HG03103 (cell line): ENCODE results near the gene TSPAN4.

Experiments used
- ATAC-seq: cut with Tn5 transposase; IDR thresholded peaks from one replicate; pipeline ENCODE4 v1.9.1; 2021; ENCODE audit warnings: low read depth; ENCODE audit not compliant: unreplicated experiment

TSPAN4 gene

GRCh38 chr11:833114-833791 lies 9.4 kb upstream of the TSPAN4 start:
- ATAC-seq, result no peak

DNA sequence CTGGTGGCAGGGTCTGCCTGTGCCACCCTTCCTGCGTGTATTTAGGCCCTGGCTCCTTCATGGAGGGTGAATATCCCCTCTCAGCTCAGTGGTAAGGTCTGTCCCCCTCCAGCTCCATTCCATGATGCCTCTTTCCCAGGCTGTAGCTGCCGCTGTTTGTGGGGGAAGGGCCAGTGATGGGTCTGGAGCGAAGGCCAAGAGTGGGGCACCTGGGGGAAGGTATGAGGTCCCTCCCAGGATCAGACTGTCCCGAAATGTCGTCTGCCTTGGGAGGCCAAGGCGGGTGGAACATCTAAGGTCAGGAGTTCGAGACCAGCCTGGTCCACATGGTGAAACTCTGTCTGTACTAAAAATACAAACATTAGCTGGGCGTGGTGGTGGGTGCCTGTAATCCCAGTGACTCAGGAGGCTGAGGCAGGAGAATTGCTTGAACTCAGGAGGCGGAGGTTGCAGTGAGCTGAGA lies 8.8 kb upstream of the TSPAN4 start:
- no peak for ATAC-seq

- no peak for ATAC-seq
Observed at GRCh38 chr11:834371-835316, 8.0 kb upstream of the TSPAN4 start.

DNA sequence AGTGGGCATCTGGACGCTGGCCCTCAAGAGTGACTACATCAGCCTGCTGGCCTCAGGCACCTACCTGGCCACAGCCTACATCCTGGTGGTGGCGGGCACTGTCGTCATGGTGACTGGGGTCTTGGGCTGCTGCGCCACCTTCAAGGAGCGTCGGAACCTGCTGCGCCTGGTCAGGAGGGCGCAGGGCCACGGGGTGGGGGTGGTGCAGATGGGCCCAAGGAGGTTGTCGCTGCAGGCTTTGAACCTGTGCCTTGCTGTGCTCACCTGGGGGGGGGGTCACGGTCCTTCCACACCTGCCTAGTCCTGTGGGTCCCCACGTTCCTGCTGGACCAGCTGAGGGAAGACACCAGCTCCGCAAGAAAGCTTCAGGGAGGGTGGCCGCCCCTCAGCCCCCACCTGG lies 6.4 kb upstream of the TSPAN4 start:
- no peak for ATAC-seq

- ATAC-seq, result no peak
Observed at GRCh38 chr11:836700-837099, 6.0 kb upstream of the TSPAN4 start.

- no peak for ATAC-seq
Observed at GRCh38 chr11:837189-837989, 5.3 kb upstream of the TSPAN4 start.

DNA sequence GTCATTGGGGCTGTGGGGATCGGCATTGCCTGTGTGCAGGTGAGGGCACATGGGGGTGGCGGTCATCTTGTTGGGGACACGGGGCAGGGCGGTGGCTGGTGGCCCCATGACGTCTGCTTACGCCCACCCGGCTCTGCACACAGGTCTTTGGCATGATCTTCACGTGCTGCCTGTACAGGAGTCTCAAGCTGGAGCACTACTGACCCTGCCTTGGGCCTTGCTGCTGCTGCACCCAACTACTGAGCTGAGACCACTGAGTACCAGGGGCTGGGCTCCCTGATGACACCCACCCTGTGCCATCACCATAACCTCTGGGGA lies 4.7 kb upstream of the TSPAN4 start:
- ATAC-seq, result no peak

DNA sequence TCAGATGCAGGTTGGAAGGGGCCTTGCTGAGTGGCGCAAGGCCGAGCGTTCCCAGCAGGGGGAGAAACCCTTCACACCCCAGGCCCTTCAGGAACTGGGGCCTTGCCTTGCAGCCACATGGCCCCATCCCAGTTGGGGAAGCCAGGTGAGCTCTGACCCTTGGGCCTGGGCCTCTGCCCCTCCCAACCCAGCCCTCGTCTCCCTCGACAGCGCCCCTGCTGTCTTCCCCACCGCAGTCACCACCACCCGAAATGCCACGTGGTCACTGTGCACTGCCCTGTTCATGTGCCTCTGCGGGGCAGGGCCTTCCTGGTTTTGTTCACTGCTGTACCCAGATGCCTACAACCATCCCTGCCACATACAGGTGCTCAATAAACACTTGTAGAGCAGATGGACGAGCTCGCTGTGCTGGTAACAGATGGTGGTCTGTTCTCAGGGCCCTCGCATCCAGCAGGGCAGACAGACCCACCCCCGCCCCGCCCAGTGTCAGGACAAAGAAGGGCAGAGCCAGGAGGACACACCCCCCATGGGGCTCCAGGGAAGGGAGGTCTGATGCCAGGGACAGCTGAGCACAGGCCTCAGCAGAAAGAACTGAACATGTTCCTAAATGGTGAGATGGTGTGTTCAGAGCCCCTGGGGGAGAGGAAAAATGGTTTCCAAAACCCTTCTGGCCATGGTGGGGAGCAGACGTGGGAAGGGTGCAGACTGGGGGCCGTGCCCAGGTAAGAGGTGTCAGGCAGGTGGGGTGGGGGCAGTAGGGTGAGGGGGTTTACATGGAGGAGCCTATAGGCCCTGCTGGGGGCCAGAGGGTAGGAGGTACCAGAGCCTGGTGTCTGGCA lies 4.0 kb upstream of the TSPAN4 start:
- ATAC-seq, result no peak

DNA sequence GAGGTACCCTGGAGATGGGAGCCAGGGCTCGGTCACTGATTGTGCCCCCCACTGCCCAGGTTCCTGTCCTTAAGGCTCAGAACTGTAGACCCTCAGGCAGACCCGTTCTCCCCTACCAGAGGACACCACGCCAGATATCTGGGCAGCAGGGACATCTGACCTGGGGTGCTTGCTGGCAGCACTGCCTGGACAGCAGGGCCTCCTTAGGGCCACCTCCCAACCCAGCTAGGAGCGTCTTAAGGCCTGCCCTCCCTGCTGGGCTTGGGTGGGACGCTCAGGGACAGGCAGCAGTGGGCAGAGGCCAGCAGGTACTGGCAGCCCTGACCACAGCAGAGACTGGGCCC lies 3.4 kb upstream of the TSPAN4 start:
- ATAC-seq, result no peak

DNA sequence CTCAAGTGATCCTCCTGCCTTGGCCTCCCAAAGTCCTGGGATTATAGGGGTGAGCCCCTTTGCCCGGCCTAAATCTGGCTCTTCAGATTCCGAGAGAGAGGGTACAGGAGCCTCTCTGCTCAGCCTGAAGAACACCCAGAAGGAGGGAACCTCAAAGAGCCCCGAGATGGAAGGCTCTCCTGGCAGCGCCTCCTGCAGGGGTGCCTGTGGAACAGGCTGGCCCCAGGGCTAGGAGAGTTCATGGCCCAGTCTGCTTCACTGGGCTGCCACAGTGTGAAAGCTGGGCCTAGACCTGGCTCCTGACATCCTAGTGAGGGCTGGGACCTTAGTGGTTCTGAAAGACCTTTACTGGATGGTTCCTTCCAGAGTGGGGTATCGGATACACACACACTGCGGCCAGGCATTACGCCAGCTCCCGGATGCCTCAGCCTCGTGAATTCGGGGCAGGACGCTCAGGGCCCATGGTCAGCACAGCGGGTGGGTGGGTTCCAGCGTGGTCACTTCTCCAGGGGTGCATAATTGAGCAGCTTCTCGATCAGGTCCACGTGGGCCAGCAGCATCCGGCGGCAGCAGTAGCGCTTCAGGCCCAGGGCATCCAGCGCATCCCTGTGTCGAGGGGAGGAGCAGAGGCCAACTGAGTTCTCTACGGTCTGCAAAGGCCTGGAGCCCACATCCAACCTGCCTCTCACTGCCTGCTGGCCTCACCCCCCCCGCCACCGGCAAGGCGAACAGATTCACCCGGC lies 2.6 kb upstream of the TSPAN4 start:
- no peak for ATAC-seq

- ATAC-seq, result peak; percentile 22
Observed at GRCh38 chr11:841981-842369, 677 bp upstream of the TSPAN4 start.

GRCh38 chr11:843086-843734 lies 558 bp downstream of the TSPAN4 start:
- ATAC-seq, result no peak

GRCh38 chr11:843818-844692 lies 1.4 kb downstream of the TSPAN4 start:
- no peak for ATAC-seq

- ATAC-seq, result no peak
Observed at GRCh38 chr11:844693-845644, 2.3 kb downstream of the TSPAN4 start.

DNA sequence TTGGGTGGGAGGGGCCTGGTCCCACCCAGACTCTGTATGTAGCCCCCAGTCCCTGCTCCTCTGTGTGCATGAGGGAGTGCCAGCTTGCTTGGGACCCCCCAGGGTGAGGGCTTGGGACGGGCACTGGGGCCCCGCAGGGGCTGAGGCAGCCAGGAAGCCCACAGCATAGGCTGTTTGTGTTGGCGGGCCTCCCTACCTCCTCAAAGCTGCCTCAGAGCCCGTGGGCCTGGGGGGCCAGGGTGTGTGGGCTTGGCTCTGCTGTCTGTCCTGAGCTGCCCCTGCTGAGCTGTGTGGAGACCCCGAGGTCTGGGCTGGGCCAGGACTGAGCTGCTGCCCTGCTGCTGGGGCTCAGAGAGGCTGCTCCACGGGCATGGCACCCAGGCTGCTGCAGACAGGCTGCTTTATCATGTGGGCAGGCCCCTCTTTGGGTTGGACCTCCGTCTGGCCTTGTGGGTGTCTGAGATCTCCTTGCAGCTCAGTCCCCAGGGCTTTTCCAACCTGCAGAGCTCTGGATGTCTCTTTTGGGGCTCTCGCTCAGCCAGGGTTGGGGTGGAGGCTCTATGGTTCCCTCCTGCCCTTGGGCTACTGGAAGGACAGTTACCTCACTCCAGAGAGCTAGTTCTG lies 3.3 kb downstream of the TSPAN4 start:
- no peak for ATAC-seq

DNA sequence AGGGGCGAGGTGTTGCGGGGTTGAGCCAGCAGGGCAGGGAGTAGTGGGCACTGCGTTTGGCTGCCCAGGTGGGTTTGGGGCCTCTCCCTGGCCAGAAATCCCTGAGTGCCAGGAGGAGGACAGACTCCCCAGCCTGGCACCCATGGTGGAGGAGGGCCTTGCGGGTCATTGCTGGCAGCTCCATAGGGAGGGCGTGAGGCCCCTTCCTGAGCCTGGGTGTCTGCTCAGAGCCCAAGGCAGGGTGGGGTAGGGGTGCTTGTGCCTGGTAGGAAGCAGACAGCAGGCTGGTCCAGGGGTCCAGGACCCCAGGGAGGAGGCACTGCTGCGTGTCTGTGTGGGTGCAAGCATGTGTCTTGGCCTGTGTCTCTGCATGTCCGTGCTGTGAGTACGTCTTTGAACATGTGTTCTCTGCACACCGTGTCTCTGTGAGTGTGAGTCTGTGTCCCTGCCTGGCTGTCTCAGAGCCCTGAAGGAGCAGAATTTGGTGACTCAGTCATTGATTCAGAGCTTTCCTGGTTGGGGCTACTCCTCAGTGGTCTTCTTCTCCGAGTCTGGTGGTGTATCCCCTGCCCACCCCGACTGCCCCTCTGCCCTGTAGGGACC lies 3.9 kb downstream of the TSPAN4 start:
- ATAC-seq, result no peak
